HepG2 (cell line): Measurements from ENCODE around the gene BOLL. TPM values are rescaled to one million over a fixed set of nuclear protein-coding genes. Genes with fewer than 3 reads are reported as not detected.
"Not testable (repeated sequence)": the region's sequence is repeated elsewhere in the genome, so short reads cannot be mapped to it uniquely, and the experiment has no call there.

Source experiments
- ATAC-seq: fragments of 200-7000 bp; cut with Tn5 transposase; 3 replicates; pipeline ENCODE4 v1.9.1; 2020; ENCODE audit warnings: mild to moderate bottlenecking, moderate library complexity
- BruUV-seq: library from RNA; stranded (reverse); fragments of 400-500 nt; replicated peaks from 2 replicates; lab custom pipeline; 2021; lab: Mats Ljungman, UMichigan
- CTCF ChIA-PET: fragments of 300-600 bp; formaldehyde crosslinking; extraction: SDS; loops from one replicate; lab custom pipeline; 2021; ENCODE audit warnings: low total read pairs, inconsistent platforms, low intra/inter-chr PET ratio; lab: Yijun Ruan, JAX
- POLR2A ChIA-PET: fragments of 350-600 bp; sonication (Branson Sonifier 250); formaldehyde crosslinking; loops from one replicate; lab custom pipeline; 2020; ENCODE audit warnings: antibody characterized with exemption, inconsistent platforms; lab: Yijun Ruan, JAX
- DNase-seq: peaks from one replicate; pipeline ENCODE4 v3.0.0-alpha.2; 2015; ENCODE audit warnings: low spot score
- FAIRE-seq: peaks from 3 replicates; lab custom pipeline; 2011; peaks lifted over from hg19 to GRCh38; lab: Jason Lieb, UNC
- H2AFZ ChIP-seq: one replicate; pipeline ENCODE4 v1.6.1; 2011; ENCODE audit warnings: low read length, inconsistent platforms
- H3K27ac ChIP-seq: fragments of 300-600 bp; 3 replicates; pipeline ENCODE4 v1.8.0; 2011; ENCODE audit warnings: mixed run types, mild to moderate bottlenecking, mixed read lengths, low read length, inconsistent platforms; ENCODE audit not compliant: insufficient read depth; ENCODE audit errors: extremely low read length
- H3K27me3 ChIP-seq, 2 experiments: fragments of 200-600 bp in 1 of 2; 2 replicates in 1 of 2; 3 replicates in 1 of 2; pipeline versions ENCODE4 v1.6.0 to v1.8.0; 2011; ENCODE audit warnings: low read length in 2 of 2, mild to moderate bottlenecking in 2 of 2, moderate library complexity in 2 of 2, inconsistent platforms in 1 of 2; ENCODE audit not compliant: insufficient read depth in 2 of 2, control insufficient read depth in 1 of 2
- H3K36me3 ChIP-seq, 2 experiments: fragments of 200-600 bp in 1 of 2; replicated peaks in 1 of 2; 2 replicates in 1 of 2; 3 replicates in 1 of 2; pipeline versions ENCODE4 v1.5.1 to v1.8.0; 2011; ENCODE audit warnings: low read length in 2 of 2, inconsistent platforms in 1 of 2; ENCODE audit not compliant: insufficient read depth in 2 of 2, control insufficient read depth in 1 of 2
- H3K4me1 ChIP-seq: 2 replicates; pipeline ENCODE4 v1.5.1; 2012; ENCODE audit warnings: low read length, inconsistent platforms; ENCODE audit not compliant: insufficient read depth
- H3K4me2 ChIP-seq: 2 replicates; pipeline ENCODE4 v1.6.0; 2011; ENCODE audit warnings: low read depth, low read length, inconsistent platforms
- H3K4me3 ChIP-seq, 3 experiments: fragments of 200-600 bp in 1 of 3; sonication (generic), shearing (Covaris generic) in 1 of 3; replicated peaks in 1 of 3; 2 replicates each; pipeline ENCODE4 v1.5.1; 2011 to 2016; ENCODE audit warnings: low read length in 3 of 3, inconsistent platforms in 2 of 3, low read depth in 2 of 3, mild to moderate bottlenecking in 2 of 3, control low read depth in 1 of 3, mixed read lengths in 1 of 3; ENCODE audit not compliant: insufficient read depth in 1 of 3
- H3K79me2 ChIP-seq: one replicate; pipeline ENCODE4 v1.6.1; 2011; ENCODE audit warnings: low read length, inconsistent platforms; ENCODE audit not compliant: insufficient read depth
- H3K9ac ChIP-seq: 2 replicates; pipeline ENCODE4 v1.6.0; 2011; ENCODE audit warnings: mild to moderate bottlenecking, low read depth, low read length, inconsistent platforms; ENCODE audit not compliant: insufficient read depth
- H3K9me3 ChIP-seq: 2 replicates; pipeline ENCODE4 v1.5.1; 2012; ENCODE audit warnings: mild to moderate bottlenecking, low read length
- H4K20me1 ChIP-seq: 2 replicates; pipeline ENCODE4 v1.6.0; 2011; ENCODE audit warnings: inconsistent platforms, mild to moderate bottlenecking, low read length, moderate library complexity; ENCODE audit not compliant: insufficient read depth
- MAFF ChIP-seq: IDR thresholded peaks from 2 replicates; pipeline ENCODE4 v1.6.1; 2011; ENCODE audit warnings: low read depth, low read length, improper control_type of control experiment
- MAFK ChIP-seq, 2 experiments: IDR thresholded peaks in 1 of 2; conservative IDR thresholded peaks in 1 of 2; 2 replicates each; pipeline ENCODE4 v1.6.1; 2011; ENCODE audit warnings: improper control_type of control experiment in 2 of 2, low read length in 2 of 2
- WGBS: methylation state at CpG from one replicate; pipeline ENCODE4 v1.1.6; 2017; ENCODE audit warnings: low lambda C conversion rate; 5-methylcytosine and 5-hydroxymethylcytosine counted together
- in situ Hi-C: cut with HindIII; loops from 2 replicates; pipeline ENCODE4 v1.10.0; 2017; ENCODE audit warnings: low pct_unique_long_range_greater_than_20kb; ENCODE audit not compliant: extremely low pct_ligation_motif_present
- intact Hi-C: fragments of 100-400 bp; cut with micrococcal nuclease; formaldehyde crosslinking; loops from one replicate; pipeline ENCODE4 v1.10.0; 2022; ENCODE audit not compliant: unreplicated experiment
- polyA plus RNA-seq, 8 experiments: library from polyadenylated mRNA; depleted of rRNA in 3 of 8; stranded (reverse) in 7 of 8; unstranded in 1 of 8; fragments of >200 nt; fragmentation: Illumina TruSeq in 4 of 8; extraction: Trizol in 4 of 8; gene quantifications; 2 replicates each; pipeline versions ENCODE4 v1.2.1 to v1.2.3, GENCODE V29; 2011 to 2016; ENCODE audit warnings: low read depth in 4 of 8, missing spikeins in 1 of 8, mixed read lengths in 1 of 8; ENCODE audit not compliant: insufficient read depth in 1 of 8
- total RNA-seq, 5 experiments: library from RNA; depleted of rRNA; stranded (reverse); fragments of >200 nt; fragmentation: Illumina TruSeq; extraction: Trizol; gene quantifications; 2 replicates each; pipeline ENCODE4 v1.2.3, GENCODE V29; 2016; ENCODE audit warnings: low read depth in 1 of 5

The BOLL gene
- total and polyA plus RNA-seq, 2 of the 13 experiments (the other 11 are each of a cell fraction or from before 2014, with no cell fraction given): not detected

GRCh38 chr2:197699724-197700123, 85.4 kb downstream of the BOLL start:
- H4K20me1 ChIP-seq, H2AFZ ChIP-seq, H3K9me3 ChIP-seq, H3K9ac ChIP-seq, POLR2A ChIA-PET, H3K4me2 ChIP-seq, H3K79me2 ChIP-seq, H3K27ac ChIP-seq, H3K4me1 ChIP-seq, ATAC-seq, CTCF ChIA-PET, FAIRE-seq, H3K27me3 ChIP-seq, H3K36me3 ChIP-seq, H3K4me3 ChIP-seq, BruUV-seq, DNase-seq: not testable (repeated sequence)
- intact Hi-C loops: loop anchor here (10.0 kb wide), 1 partner anchor 305 kb away; no protein-coding TSS in a partner anchor
- TF ChIP-seq MAFF: peak; percentile 59
- TF ChIP-seq MAFK (conservative IDR thresholded peaks at IDR 0.05 in 1 of 2, IDR thresholded peaks at IDR 0.05 in 1 of 2; ENCODE audit: low read length in 2 of 2): peak; percentile 54 to 68
- in situ Hi-C loops: loop anchor here (10.0 kb wide), 1 partner anchor 185 kb away; the partner anchor contains the start of gene MOB4

GRCh38 chr2:197696571-197696970, 88.5 kb downstream of the BOLL start:
- in situ Hi-C loops, POLR2A ChIA-PET, H3K9ac ChIP-seq, H3K9me3 ChIP-seq, BruUV-seq, H3K36me3 ChIP-seq, H3K4me1 ChIP-seq, H3K27ac ChIP-seq, ATAC-seq, H3K4me3 ChIP-seq, H2AFZ ChIP-seq, H4K20me1 ChIP-seq, H3K79me2 ChIP-seq, H3K4me2 ChIP-seq, FAIRE-seq, CTCF ChIA-PET, H3K27me3 ChIP-seq, DNase-seq, intact Hi-C loops: not testable (repeated sequence)
- WGBS: 100% methylated on average over 2 of the region's 29 CpGs

- WGBS: 76% methylated on average over 9 of the region's 30 CpGs
- POLR2A ChIA-PET, H3K27me3 ChIP-seq, intact Hi-C loops, in situ Hi-C loops, DNase-seq, H3K4me3 ChIP-seq, H4K20me1 ChIP-seq, H3K4me2 ChIP-seq, H3K9me3 ChIP-seq, H3K27ac ChIP-seq, H2AFZ ChIP-seq, ATAC-seq, CTCF ChIA-PET, FAIRE-seq, H3K4me1 ChIP-seq, BruUV-seq, H3K79me2 ChIP-seq, H3K36me3 ChIP-seq, H3K9ac ChIP-seq: not testable (repeated sequence)
Measured at GRCh38 chr2:197695971-197696370, 89.1 kb downstream of the BOLL start.

- POLR2A ChIA-PET, H4K20me1 ChIP-seq, FAIRE-seq, H3K9ac ChIP-seq, BruUV-seq, H3K9me3 ChIP-seq, H3K27ac ChIP-seq, H2AFZ ChIP-seq, H3K27me3 ChIP-seq, H3K4me3 ChIP-seq, in situ Hi-C loops, H3K36me3 ChIP-seq, intact Hi-C loops, H3K4me1 ChIP-seq, DNase-seq, ATAC-seq, CTCF ChIA-PET, H3K79me2 ChIP-seq, H3K4me2 ChIP-seq: not testable (repeated sequence)
- WGBS: 64% methylated on average over 4 of the region's 6 CpGs
Measured at GRCh38 chr2:197695206-197695605, 89.9 kb downstream of the BOLL start.
